Measurements from ENCODE around the gene FAM13C.

DNA sequence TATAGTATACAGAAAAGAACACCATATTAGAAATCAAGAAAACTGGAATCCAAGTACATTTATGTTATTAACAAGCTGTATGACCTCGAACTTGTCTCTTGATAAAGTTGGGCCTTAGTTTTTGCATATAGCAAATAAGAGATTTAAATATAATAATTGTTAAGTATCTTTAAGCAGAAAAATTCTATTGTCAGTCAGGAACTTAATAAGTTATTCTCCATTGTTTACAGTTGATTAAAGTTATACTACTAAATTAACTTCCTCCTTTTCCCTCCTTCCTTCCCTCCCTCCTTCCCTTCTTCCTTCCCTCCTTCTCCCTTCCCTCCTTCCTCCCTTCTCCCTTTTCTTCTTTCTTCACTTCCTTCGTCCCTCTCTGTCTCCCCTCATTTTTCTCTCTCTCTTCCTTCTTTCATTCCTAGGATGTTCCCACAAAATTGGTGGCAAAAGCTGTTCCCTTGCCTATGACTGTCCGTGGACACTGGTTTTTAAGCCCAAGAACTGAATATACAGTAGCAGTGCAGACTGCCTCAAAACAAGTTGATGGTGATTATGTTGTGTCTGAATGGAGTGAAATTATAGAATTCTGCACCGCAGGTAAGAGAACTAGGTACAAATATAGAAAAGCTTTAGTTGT is 126.2 kb downstream of the FAM13C start:
- TF ChIP-seq POLR2A (IDR thresholded peaks at IDR 0.05) (no peak), CTCF (IDR thresholded peaks at IDR 0.05) (no peak)
